ENCODE measurements around the gene RSPO3.
A peak's percentile ranks its signal among the peaks of the same experiment; 100 is the strongest.

RSPO3 gene

DNA sequence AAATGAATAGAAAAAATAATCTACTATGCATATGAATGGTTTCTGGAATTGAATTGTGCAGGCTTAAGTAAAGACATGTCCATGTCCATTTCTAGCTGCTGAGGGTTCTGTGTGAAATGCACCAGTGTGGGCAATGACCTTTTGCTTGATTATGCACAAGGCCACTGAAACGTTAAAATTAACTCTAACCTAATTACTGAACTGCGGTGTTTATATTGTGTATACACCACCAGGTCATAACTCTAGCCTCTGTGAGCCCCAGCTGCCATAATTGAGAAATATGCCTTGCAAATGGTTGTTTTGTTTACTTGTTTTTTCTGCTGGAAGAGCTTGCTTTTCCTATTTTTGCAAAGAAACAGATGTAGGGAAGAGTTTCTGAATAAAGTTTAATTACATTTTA, 46.1 kb downstream of the RSPO3 start:
- DNase-seq: no peak

DNA sequence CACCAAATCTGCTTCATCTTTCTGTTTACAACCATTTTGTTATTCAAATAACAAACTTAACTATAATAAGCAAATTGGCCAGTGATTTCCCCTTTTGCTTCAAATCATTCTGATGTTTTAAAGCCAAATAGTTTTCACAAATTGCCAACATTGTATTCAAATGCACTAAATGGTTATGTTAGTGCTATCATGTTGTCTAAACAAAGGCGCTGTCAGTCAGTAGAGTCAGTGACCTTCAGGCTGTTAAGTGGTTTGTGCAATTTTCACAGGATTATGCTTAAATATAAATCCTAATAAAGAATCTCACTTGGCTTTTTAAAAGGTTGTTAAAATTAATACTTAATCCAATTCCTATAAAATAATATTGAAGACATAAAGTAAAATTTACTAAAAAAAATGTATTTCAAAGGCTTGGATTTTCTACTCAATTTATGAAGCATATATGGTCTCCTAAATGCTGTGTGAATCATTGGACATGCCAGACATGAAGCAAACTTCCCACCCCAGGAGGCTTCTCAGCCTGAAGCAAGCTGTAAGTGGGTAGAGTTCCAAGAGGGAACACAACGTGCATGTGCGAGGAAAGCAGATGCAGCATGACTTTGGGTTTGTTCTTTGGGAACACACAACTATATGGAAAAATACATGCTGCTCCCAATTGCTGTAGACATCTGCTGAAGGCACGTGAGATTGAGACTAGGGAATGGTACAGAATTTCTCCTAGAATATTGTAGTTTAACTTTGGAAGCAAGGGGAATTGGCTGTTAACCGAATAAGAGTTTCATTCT, 54.9 kb downstream of the RSPO3 start:
- no peak for DNase-seq

DNA sequence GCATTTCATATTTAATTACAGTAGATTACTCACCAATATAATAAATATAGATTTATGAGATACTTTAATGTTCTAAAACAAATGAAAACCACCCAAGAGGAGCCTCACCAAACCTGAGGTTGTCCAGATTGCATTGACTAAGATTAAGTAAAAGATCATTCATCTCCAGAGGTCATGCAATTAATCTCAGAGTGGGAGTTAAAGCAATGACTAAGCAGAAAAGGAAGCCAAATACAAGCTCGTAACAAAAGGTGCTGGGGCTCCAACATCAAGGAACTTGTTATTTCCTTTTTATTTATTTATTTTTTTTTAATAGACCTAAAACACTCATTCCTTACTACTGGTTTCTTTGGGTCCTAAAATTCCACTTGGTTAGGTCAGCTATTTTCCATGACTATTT, 57.7 kb downstream of the RSPO3 start:
- no peak for DNase-seq

DNA sequence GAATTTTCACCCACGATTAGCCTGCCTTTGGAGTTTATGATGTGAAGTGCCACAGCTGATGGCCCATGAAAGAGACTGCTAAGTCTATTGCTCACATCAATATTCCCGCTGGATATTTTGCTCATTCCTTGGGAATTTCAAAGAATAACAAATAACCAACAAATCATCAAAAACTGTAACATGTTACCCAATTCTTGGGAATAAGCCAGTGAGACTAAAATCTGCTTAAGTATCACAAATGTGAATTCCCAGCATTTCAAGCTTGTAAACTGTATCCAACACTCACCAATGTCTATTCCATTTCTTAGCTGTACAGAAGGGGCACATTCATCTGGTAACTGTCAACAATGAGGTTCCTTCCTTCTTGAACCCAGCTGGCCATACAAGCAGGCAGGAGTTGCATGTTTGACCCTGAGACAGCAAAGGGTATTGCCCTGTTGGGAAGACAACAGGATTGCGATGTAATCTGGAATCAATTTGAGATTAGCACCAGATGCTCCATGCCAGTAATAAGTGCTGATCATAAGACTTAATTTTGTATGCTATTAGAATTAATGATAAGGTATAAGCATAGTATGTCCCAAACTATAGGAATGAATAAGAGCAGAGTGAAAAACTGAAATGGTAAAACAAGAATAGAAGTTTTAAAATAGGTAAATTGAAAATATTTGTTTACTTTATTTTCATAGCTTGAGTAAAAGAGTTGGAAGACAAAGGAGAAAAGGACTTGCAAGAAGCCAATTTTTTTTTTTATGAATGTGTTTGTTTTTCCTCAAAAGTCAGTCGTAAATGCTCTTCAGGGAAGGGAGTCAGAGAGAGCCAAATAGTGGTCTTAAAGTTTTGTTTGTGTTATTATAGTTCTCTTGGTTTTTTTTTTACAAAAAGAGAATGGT, 58.8 kb downstream of the RSPO3 start:
- no peak for DNase-seq

DNA sequence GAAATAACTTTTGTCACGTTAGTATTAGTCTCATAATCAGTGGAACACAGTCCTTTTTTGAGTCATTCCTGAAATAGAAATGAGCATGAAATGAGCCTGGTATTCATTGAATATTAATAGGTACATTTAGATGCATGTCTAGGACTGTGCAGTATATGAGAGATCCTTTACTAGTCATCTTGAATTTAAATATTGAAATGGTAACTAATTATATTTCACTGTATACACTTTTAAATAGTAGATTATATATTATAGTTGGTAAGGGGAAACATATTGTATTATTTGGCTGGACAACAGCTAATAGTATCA, 59.4 kb downstream of the RSPO3 start:
- no peak for DNase-seq

DNA sequence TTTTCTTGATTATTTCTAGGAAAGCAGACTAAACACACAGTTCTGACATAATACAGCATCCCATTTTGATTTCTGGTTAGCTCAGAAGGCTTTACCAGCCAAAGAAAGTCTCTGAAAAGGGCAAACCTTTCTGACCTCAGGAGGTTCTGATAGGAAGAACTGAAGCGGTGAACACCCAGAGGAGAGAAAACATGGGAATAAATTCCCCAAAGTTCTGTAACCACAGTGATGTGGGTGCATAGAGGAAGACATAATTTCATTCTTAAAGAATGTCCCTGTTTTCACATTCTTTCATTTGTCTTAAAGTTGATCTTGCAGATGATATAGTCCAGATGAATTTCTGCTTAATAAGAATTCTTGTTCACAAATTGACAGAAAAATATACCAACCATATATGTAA, 60.3 kb downstream of the RSPO3 start:
- no peak for DNase-seq

DNA sequence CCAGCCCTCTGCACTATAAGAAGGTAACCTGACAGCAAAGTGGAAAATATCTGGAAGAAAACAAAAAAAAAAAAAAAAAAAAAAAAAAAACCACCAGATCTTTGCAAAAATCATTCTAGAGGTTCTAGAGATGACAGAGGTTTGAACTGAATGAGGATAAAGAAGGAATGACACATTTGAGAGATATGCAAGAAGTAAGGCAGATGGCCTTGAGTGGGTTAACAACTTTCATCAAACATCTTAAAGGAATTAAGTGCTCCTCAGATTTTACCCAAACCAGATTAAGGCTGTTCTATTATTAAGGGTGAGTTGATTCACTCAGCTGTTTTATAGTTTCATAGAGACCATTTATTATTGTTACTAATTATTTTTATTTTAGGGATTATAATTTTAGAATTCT, 62.0 kb downstream of the RSPO3 start:
- DNase-seq: no peak

DNA sequence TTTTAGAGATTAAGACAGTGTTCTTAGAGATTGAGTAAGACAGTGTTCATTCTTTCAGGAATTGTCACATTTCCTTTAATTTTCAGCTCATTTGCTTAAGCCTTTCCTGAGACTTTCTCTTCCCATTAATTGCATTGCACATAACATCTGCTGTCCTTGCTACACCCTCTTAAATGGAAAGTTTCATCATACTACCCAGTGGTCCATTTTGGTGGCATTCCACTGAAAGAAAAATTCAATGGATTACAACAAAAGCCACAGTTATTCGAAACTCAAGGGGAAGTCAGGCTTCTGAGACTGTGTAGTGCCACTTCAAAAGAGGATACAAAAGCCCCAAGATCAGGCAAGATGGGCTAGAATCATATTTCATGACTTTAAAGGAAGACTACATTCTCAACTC, 64.0 kb downstream of the RSPO3 start:
- no peak for DNase-seq

DNA sequence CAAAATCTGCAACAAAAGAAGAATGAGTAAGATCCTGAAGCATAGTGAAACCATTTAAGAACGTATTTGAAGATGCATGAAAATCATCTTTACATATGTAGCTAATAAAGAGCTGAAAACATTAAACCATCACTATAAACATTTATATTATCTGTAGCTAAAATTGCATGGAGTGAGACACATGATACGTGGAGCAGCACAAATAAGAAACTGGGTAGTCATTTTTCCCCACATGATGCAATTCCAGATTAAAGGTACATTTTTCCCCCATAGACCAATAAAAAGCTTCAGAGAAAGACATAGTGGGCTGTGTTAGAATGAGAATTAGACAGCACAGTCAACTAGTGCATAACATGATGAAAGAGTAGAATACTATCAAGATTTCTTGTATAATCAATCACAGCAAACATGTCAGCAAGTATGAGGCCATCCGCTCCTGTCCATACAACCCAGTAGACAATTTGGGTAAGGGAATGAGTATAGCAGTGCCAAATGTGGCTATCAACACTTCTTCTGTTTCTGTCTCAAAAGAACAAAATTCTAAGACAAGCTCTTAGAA, 67.0 kb downstream of the RSPO3 start:
- no peak for DNase-seq

DNA sequence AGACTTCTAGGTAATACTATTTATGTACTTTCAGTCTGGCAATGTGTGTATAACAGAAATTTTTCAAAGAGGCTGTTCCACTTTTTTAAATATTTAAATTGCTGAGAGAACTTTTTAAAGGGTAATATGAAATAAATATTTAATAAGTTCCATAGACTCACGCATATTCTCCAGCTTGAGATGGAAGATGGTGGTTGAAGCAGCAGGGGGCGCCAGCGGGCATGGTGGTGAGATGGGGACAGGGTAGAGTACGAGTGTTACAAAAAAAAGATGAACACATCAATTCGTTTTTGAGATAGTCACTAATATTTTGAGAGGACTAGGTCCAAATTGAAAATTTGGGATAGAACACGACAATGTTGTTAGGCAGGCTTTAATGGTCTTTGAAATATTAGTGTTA, 68.4 kb downstream of the RSPO3 start:
- DNase-seq: peak; percentile 51

DNA sequence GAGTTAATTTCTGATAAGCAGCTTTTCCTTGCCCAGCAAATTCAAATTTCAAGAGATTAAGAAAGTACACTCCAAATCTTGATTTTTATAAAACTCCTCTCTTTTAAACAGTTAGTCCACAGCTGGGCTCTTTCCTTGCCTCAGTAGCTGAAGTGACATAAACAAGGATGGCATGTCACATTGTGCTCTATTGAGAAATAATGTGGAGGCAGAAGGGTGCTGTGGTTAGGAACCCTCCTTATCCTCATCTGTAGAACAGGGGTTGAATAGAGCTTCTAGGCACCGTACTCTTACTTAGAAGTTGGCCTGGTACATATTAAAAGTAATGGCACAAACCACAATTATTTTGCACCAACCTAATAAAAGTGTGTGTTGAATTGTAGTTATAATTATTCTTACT, 70.3 kb downstream of the RSPO3 start:
- DNase-seq: no peak

DNA sequence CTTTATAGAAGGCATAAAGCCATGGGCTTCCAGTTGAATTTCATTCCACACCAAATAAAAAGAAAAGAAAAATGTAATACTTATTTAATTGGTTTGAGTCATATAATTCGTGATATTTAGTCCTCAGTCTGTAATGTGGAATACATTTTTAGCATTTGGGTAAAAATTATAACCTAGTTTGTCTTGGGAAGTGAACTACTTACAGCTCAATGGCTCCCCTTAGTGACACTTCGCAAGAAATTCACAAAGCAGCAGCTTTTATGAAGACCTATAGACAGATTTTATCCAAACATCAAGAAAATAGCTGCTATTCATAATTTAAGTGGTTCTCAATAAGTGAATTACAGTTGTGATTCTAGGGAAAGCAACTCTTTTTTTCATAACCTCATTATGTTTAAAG, 72.1 kb downstream of the RSPO3 start:
- DNase-seq: no peak

DNA sequence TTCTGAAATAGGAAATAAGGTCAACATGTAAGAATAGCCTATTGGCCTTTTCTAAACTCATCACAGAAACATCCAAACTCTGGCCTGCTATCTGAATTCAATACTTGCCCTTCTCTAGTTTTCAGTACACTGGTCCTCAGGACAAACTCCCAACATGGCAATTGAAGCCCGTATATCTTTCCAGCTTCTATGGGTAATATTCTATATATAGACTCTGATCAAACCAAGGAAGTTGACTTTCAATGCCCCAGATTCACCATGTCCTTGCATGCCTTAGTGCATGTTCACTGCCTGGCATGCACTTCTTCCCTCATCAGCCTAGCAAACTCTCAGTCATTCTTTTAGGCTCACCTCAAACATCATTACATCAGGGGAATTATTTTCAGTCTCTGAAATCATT, 73.2 kb downstream of the RSPO3 start:
- DNase-seq: no peak

DNA sequence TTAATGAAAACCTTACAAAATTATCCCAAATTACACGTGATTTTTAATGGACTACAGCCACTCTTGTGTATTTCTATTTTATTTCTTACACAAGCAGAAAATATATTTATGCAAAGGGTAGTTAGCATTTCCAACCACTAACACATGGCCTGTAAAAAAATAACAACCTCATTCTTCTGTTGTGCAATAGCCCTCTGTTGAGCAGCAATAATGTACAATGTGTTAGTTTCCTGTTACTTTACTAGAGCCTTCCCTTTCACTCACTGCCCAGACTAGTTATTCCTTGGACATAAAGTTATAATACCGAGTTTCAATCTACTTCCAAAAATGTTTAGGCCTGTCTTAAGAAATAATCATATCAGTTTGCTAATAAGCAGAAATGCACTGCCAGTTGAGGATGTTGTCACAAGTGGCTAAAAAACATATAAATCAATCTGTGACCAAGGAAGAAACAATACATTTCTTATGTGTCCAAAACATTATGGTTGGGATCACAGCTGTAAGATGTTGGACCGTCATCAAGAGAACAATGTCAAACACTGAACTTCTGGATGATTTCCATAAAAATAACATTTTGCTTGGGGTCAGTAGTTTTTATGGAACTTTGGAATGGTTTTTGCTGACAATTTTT, 74.6 kb downstream of the RSPO3 start:
- DNase-seq: no peak

DNA sequence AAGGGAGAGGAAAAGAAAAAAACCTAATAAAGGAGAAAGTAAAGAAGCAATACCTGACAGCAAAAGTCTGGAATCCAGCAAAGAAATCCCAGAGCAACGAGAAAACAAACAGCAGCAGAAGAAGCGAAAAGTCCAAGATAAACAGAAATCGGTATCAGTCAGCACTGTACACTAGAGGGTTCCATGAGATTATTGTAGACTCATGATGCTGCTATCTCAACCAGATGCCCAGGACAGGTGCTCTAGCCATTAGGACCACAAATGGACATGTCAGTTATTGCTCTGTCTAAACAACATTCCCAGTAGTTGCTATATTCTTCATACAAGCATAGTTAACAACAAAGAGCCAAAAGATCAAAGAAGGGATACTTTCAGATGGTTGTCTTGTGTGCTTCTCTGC, 77.4 kb downstream of the RSPO3 start:
- DNase-seq: no peak

DNA sequence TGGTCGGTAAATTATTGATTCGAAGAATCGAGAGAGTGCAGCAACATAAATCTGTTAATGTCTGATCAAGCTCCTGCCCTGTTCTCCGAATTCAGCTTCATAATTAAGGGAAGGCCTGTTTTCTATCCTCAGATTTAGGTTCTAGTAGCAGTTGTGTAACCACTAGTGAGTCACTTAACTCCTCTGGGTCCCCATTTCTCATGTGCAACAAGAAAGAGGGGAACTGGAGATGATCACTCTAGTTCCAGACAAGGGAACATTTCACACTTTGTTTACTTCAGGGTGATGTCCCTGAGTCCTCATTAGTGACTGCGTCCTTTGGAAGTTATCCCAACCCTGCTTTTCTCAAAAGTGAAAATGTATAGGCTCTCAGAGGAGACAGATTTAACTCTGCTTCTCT, 80.1 kb downstream of the RSPO3 start:
- DNase-seq: no peak

DNA sequence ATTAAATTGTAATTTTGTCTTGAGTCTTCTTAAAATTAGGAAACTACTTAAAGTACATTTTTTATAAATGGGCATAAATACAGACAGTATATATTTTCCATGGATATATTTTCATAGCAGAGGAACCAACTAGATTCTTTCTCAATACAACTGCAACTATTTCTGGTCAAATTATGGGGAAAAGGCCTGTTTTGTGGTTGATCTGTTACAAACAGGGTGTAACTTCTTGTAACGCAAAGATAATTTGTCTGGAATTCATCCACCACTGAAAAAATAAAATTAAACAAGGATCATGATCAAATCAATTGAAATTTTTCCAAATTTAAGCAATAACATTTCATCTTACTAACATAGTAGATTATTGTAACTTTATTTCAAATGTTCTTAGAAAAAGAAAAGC, 81.0 kb downstream of the RSPO3 start:
- no peak for DNase-seq

DNA sequence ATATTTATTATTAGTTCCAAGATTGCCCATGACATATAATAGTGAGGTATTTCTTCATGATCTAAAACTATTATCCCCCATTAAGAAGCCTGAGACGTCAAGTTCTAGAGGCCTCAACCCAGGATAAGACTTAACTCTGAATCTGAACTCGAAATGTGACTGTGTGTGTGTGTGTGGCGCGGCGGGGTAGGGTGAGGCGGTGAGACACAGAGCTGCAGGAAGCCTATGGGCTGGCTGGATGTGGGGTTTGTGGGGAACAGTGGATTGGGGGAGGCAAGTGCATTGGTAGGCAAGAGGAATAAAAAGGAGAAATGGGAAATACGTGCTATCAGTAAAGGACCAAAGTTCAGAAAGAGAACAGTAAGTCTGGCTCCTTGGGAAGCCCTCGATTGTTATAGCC, 81.6 kb downstream of the RSPO3 start:
- DNase-seq: no peak

DNA sequence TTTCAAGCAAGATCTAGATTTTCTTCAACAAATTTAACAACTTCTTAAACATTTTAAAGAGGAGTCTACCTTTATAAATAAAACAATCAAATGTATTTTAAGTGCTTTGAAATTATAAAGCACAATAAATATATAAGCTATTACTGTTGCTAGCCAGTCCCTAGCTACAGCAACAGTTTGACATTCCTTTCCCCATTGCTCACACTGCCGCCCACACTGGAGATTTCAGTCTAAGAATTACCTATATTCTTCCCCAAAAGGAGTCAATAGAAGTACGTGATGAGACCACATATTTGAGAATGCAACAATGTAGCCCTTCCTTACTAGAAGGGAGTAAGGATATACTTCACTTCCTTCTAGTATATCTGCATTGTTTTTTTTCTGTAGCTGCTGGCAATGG, 82.8 kb downstream of the RSPO3 start:
- no peak for DNase-seq

DNA sequence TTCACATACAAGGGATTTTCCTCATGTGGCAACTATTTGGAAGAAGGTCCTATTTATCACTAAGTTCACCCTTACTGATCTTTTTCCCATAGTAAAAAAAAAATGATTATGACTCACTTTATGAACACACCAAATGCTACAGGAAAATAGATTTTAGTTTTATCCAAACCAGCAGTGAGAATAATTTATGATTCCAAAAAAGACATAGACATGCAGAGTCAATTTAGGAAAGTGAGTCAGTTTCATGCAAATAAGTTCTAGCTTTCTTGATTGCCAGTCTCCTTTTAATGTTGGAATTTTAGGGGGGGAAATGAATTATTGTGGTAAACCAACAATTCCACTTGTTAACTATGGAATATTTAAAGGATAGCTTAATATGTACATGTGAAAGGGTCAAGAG, 84.2 kb downstream of the RSPO3 start:
- no peak for DNase-seq

DNA sequence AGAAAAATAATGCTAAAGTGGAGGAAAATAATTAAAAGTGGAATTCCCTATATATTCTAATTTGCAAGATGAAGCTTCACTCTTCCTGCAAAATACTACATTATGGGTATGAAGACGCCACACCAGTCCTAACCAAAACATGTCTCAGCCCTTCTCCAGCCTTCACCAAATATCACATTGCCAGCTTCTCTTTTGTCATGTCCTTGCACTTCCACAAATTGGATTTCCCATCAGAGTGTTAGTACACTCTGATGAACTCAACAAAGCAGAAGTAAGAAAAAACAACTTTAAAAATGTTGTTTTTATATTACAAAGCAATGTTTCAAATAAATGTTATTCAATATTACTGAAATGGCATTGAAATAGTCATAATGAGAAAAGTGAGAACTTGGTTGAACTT, 85.8 kb downstream of the RSPO3 start:
- no peak for DNase-seq

DNA sequence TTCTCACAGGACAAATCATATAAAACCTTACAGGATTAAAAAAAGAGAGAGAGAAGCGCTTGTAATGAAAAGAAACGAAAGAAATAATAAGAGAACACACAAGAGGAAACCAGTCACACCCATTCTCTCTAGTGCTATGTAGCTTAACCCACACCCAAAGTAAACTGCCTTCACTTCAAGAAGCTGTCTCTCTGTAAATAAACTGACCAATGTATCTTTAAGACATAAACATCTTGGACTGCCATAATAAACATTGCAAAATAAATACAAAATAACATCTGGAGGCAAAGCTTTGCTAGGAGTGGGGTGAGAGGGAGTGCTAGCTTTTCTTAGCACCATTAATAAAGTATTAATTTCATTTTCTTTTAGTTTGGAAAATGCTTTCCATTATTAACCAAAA, 86.6 kb downstream of the RSPO3 start:
- no peak for DNase-seq

DNA sequence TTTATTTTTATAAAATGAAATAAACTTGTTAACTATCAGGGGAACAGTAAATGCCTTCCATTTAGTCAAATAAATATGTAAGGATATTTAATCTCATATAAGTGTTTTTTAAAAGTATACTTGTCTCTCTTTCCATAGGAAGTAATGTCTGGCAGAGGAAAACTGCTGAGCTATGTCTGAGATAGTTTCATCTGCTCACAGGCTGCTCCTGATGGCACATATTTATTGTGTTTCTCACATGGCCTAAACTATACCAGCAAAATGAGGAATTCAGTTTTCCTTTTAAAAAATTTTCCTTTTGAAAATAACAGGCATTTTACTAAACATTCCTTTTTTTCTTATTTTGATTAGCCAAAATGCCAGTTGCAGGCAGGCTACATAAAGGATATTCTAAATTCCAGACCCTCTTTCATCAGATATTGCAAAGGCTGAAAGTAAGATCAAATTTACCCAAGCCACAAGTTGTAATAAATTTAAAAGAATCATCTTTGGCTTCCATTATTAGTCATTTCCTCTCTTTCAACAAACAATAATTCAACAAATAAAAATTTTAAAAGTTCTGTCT, 88.1 kb downstream of the RSPO3 start:
- DNase-seq: no peak
